HCT116 (cell line): ENCODE results near the gene SART1. TPM values are rescaled to one million over a fixed set of nuclear protein-coding genes. Genes with fewer than 3 reads are reported as not detected.

Experiments used
- ATAC-seq: fragments of 200-7000 bp; cut with Tn5 transposase; 2 replicates; pipeline ENCODE4 v1.9.1; 2020; ENCODE audit warnings: mild to moderate bottlenecking, moderate library complexity
- BruUV-seq: library from RNA; stranded (reverse); fragments of 400-500 nt; replicated peaks from 2 replicates; lab custom pipeline; 2021; lab: Mats Ljungman, UMichigan
- CTCF ChIA-PET: fragments of 300-600 bp; sonication (Branson Sonifier 250); formaldehyde crosslinking; loops from one replicate; lab custom pipeline; 2021; ENCODE audit warnings: antibody characterized with exemption; lab: Charles Lee
- POLR2A ChIA-PET: fragments of 300-600, 350-600 bp; sonication (Branson Sonifier 250); formaldehyde crosslinking; loops from one replicate; lab custom pipeline; 2021; ENCODE audit warnings: antibody characterized with exemption; lab: Charles Lee
- RAD21 ChIA-PET, 2 experiments: fragments of 300-600 bp; sonication (Branson Sonifier 250); formaldehyde crosslinking; loops; one replicate each; lab custom pipeline; 2023; ENCODE audit warnings: low total read pairs in 2 of 2; ENCODE audit not compliant: uncharacterized antibody in 2 of 2, unreplicated experiment in 2 of 2, low non-redundant PET in 1 of 2; lab: Charles Lee
- DNase-seq: peaks from one replicate; pipeline ENCODE4 v3.0.0-alpha.2; 2010; ENCODE audit warnings: low read depth, low spot score
- H2AFZ ChIP-seq: fragments of 200-600 bp; shearing (Covaris generic), sonication (generic); 2 replicates; pipeline ENCODE4 v1.6.1; 2017; ENCODE audit warnings: low read depth, mixed run types, mixed read lengths, antibody characterized with exemption, low read length; ENCODE audit not compliant: poor library complexity, severe bottlenecking
- H3K27ac ChIP-seq: 2 replicates; pipeline ENCODE4 v1.5.1; 2012; ENCODE audit warnings: low read depth, low read length
- H3K27me3 ChIP-seq: fragments of 200-600 bp; sonication (generic); 2 replicates; pipeline ENCODE4 v1.6.1; 2016; ENCODE audit warnings: mixed run types, low read length, mixed read lengths; ENCODE audit not compliant: insufficient read depth
- H3K36me3 ChIP-seq, 2 experiments: fragments of 200-500 bp in 1 of 2; fragments of 200-600 bp in 1 of 2; sonication (Bioruptor generic) in 1 of 2; sonication (generic) in 1 of 2; 2 replicates each; pipeline versions ENCODE4 v1.5.1 to v1.6.1; 2014 to 2016; ENCODE audit warnings: low read length in 2 of 2, inconsistent platforms in 1 of 2, mixed read lengths in 1 of 2, mixed run types in 1 of 2; ENCODE audit not compliant: insufficient read depth in 2 of 2, control insufficient read depth in 1 of 2
- H3K4me1 ChIP-seq, 2 experiments: fragments of 200-600 bp in 1 of 2; sonication (generic) in 1 of 2; 2 replicates each; pipeline versions ENCODE4 v1.5.1 to v1.6.1; 2012 to 2017; ENCODE audit warnings: low read length in 2 of 2, inconsistent platforms in 1 of 2, mild to moderate bottlenecking in 1 of 2, mixed read lengths in 1 of 2, mixed run types in 1 of 2, moderate library complexity in 1 of 2; ENCODE audit not compliant: insufficient read depth in 2 of 2, control insufficient read depth in 1 of 2
- H3K4me2 ChIP-seq: fragments of 200-600 bp; sonication (generic); 2 replicates; pipeline ENCODE4 v1.6.1; 2017; ENCODE audit warnings: mixed run types, low read length, mixed read lengths
- H3K4me3 ChIP-seq, 2 experiments: fragments of 200-600 bp in 1 of 2; sonication (generic) in 1 of 2; replicated peaks in 1 of 2; 2 replicates each; pipeline ENCODE4 v1.5.1; 2011 to 2016; ENCODE audit warnings: low read length in 2 of 2, control low read depth in 1 of 2, low read depth in 1 of 2, mild to moderate bottlenecking in 1 of 2, mixed read lengths in 1 of 2, mixed run types in 1 of 2
- H3K79me2 ChIP-seq: fragments of 200-600 bp; sonication (generic); 2 replicates; pipeline ENCODE4 v1.6.1; 2017; ENCODE audit warnings: mild to moderate bottlenecking, mixed run types, low read length, moderate library complexity, mixed read lengths; ENCODE audit not compliant: insufficient read depth
- H3K9ac ChIP-seq: fragments of 200-600 bp; sonication (generic); 2 replicates; pipeline ENCODE4 v1.6.1; 2016; ENCODE audit warnings: low read length, mixed read lengths
- H3K9me2 ChIP-seq: fragments of 200-600 bp; sonication (generic), shearing (Covaris generic); 2 replicates; pipeline ENCODE4 v1.6.1; 2017; ENCODE audit warnings: mixed run types, mild to moderate bottlenecking, moderate library complexity; ENCODE audit not compliant: insufficient read depth
- H3K9me3 ChIP-seq, 2 experiments: fragments of 200-500 bp in 1 of 2; fragments of 200-600 bp in 1 of 2; sonication (Bioruptor generic) in 1 of 2; sonication (generic) in 1 of 2; 2 replicates each; pipeline ENCODE4 v1.6.1; 2014 to 2017; ENCODE audit warnings: low read length in 2 of 2, mixed read lengths in 2 of 2, inconsistent platforms in 1 of 2, low read depth in 1 of 2, mild to moderate bottlenecking in 1 of 2, mixed run types in 1 of 2, moderate library complexity in 1 of 2; ENCODE audit not compliant: control insufficient read depth in 1 of 2, insufficient read depth in 1 of 2
- H4K20me1 ChIP-seq: fragments of 200-600 bp; sonication (generic), shearing (Covaris generic); 2 replicates; pipeline ENCODE4 v1.6.1; 2017; ENCODE audit warnings: mixed run types, mild to moderate bottlenecking, moderate library complexity; ENCODE audit not compliant: insufficient read depth
- TCF7L2 ChIP-seq: IDR thresholded peaks from 2 replicates; pipeline ENCODE4 v1.7.0; 2011; ENCODE audit warnings: borderline replicate concordance, inconsistent platforms; ENCODE audit not compliant: insufficient read depth, insufficient read length; ENCODE audit errors: extremely low read depth
- YY1 ChIP-seq: IDR thresholded peaks from 2 replicates; pipeline ENCODE4 v1.6.1; 2011; ENCODE audit warnings: low read length, low read depth, moderate library complexity, mild to moderate bottlenecking; ENCODE audit not compliant: insufficient replicate concordance; ENCODE audit errors: extremely low read depth
- ZFX ChIP-seq: fragments of 450-650 bp; IDR thresholded peaks from 2 replicates; pipeline ENCODE4 v1.6.1; 2017
- intact Hi-C: fragments of 100-400 bp; cut with micrococcal nuclease; formaldehyde crosslinking; loops from 2 replicates; pipeline ENCODE4 v1.10.0; 2022
- total RNA-seq: library from RNA; stranded (reverse); gene quantifications from one replicate; pipeline ENCODE4 v1.2.1, GENCODE V29; 2021; ENCODE audit not compliant: unreplicated experiment

SART1 gene
- total RNA-seq, 1 experiment from 2014 or later, result 47.9 TPM

DNA sequence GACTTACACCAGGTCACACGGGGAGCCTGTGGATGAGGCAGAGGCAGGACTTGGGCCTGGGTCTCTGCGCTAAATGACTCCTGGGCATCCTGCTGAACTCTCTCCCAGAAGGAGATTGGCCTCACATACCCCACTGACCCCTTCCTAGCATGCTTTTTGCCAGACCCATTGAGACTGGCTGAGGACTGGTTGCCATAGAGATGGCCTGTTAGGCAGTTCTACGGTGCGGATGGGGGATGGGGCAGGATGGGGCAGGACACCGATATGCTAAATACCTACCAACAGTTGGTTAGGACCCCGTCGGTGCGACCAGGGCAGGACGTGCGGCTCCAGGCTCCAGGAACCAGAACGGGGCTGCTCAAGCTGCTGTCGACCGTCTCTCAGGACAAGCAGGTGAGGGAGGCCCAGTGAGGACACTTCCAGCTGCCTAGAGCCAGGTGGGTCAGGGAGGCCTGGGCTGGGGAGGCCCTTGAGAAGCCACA lies 16.1 kb upstream of the SART1 start, which contains the start of gene TSGA10IP:
TSGA10IP (plus strand) TSS at position 51 of the 482 bp plus-strand sequence; CDS start at position 247, 196 bp downstream.
- Histone ChIP-seq H4K20me1 (no peaks in the 10 kb centered on the region), H3K4me3 (no peak within 1 kb of the TSS), H3K4me2 (no peak within 1 kb of the TSS), H3K27me3 (no peaks in the 10 kb centered on the region), H3K79me2 (no peaks in the 10 kb centered on the region), H3K9me2 (no peaks in the 10 kb centered on the region), H3K9ac (no peak within 1 kb of the TSS), H3K36me3 (no peaks in the 10 kb centered on the region), H3K9me3 (no peaks in the 10 kb centered on the region), H3K27ac (no peak within 1 kb of the TSS), H2AFZ (no peak within 1 kb of the TSS), H3K4me1 (no peaks in the 10 kb centered on the region)
- ATAC-seq, result no peak
- ChIA-PET CTCF (no interaction called here), RAD21 (no interaction called here), POLR2A (no interaction called here)
- BruUV-seq, result no TSS peak
- TF ChIP-seq YY1 (no peak), TCF7L2 (no peak)
- DNase-seq, result no peak
- intact Hi-C loops, result no loop called here

DNA sequence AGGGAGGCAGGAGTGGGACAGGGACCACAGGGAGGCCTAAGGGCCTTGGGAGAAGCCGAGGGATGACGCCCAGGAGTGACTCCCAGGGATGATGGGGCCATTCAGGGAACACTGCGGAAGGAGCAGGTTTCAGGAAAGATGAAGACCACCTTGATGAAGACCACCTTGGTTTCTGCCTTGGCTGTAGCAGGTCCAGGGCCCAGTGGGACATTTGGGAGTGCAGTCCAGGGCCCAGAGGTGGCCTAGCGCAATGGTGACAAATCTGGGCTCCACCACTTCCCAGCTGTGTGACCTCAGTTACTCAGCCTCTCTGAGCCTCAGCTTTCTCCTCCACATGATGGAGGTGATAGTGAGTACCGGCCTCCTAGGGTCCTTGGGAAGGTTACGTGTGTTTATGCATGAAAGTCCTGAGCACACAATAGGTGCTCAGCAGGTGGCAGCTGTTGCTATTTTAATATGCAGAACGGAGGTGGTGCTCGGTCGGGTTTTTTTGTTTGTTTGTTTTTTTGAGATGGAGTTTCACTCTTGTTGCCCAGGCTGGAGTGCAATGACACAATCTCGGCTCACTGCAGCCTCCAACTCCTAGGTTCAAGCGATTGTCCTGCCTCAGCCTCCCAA lies 15.5 kb upstream of the SART1 start:
- H3K4me1 ChIP-seq, result no peaks in the 10 kb centered on the region
- RAD21 ChIA-PET, result no interaction called here
- no peak overlapping the region for H3K4me2 ChIP-seq
- H3K9me3 ChIP-seq, result no peaks in the 10 kb centered on the region
- POLR2A ChIA-PET, result no interaction called here
- no peaks in the 10 kb centered on the region for H3K79me2 ChIP-seq
- H3K27me3 ChIP-seq, result no peaks in the 10 kb centered on the region
- no peak for TF ChIP-seq ZFX
- BruUV-seq, result no TSS peak
- DNase-seq, result no peak
- H2AFZ ChIP-seq, result no peak overlapping the region
- H3K27ac ChIP-seq, result no peak overlapping the region
- intact Hi-C loops, result no loop called here
- CTCF ChIA-PET, result no interaction called here
- no peak for ATAC-seq
- H3K9me2 ChIP-seq, result no peaks in the 10 kb centered on the region
- H3K36me3 ChIP-seq, result no peaks in the 10 kb centered on the region
- no peaks in the 10 kb centered on the region for H4K20me1 ChIP-seq
- H3K9ac ChIP-seq, result no peak overlapping the region
- H3K4me3 ChIP-seq, result no peak overlapping the region
